ENCODE measurements around the gene PDE11A.
"Not testable (repeated sequence)": the region's sequence is repeated elsewhere in the genome, so short reads cannot be mapped to it uniquely, and the experiment has no call there.

DNA sequence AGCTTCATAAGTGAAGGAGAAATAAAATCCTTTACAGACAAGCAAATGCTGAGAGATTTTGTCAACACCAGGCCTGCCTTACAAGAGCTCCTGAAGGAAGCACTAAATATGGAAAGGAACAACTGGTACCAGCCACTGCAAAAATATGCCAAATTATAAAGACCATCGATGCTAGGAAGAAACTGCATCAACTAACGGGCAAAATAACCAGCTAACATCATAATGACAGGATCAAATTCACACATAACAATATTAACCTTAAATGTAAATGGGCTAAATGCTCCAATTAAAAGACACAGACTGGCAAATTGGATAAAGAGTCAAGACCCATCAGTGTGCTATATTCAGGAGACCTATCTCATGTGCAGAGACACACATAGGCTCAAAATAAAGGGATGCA lies 21.3 kb downstream of the PDE11A start:
- TF ChIP-seq, protein P1, sequence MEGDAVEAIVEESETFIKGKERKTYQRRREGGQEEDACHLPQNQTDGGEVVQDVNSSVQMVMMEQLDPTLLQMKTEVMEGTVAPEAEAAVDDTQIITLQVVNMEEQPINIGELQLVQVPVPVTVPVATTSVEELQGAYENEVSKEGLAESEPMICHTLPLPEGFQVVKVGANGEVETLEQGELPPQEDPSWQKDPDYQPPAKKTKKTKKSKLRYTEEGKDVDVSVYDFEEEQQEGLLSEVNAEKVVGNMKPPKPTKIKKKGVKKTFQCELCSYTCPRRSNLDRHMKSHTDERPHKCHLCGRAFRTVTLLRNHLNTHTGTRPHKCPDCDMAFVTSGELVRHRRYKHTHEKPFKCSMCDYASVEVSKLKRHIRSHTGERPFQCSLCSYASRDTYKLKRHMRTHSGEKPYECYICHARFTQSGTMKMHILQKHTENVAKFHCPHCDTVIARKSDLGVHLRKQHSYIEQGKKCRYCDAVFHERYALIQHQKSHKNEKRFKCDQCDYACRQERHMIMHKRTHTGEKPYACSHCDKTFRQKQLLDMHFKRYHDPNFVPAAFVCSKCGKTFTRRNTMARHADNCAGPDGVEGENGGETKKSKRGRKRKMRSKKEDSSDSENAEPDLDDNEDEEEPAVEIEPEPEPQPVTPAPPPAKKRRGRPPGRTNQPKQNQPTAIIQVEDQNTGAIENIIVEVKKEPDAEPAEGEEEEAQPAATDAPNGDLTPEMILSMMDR (IDR thresholded peaks at IDR 0.05), result not testable (repeated sequence)
- not testable (repeated sequence) for TF ChIP-seq POLR2A, EP300 (IDR thresholded peaks at IDR 0.05)

All from tibial nerve (tissue), 4 donors.